CD4-positive, alpha-beta T cell treated with Interleukin-4 for 1 hour (primary cell): ENCODE data around the gene NLRP5.
"Not testable (repeated sequence)": the region's sequence is repeated elsewhere in the genome, so short reads cannot be mapped to it uniquely, and the experiment has no call there.

Source experiments
- DNase-seq, 2 donors: peaks; one replicate each; pipeline ENCODE4 v3.0.0-alpha.2; 2020 to 2022

Gene NLRP5

DNA sequence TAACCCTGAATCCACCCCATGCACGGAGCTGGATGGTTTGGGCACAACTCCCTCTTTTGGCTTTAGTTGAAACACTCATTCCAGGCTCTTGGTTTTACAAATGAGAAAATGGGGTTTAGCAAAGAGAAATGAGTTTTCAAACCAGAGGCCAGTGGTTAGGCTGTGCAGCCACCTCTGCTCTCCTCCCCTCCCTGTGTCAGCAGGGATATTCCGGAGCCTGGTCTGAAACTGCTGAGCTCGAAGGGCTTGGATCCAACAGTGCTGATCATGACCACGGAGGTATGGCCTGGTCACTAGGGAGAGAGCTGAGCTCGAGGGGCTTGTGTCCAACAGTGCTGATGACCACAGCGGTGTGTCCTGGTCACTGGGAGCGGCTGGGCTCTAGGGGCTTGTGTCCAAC is 93.0 kb downstream of the NLRP5 start:
- no peak for DNase-seq

DNA sequence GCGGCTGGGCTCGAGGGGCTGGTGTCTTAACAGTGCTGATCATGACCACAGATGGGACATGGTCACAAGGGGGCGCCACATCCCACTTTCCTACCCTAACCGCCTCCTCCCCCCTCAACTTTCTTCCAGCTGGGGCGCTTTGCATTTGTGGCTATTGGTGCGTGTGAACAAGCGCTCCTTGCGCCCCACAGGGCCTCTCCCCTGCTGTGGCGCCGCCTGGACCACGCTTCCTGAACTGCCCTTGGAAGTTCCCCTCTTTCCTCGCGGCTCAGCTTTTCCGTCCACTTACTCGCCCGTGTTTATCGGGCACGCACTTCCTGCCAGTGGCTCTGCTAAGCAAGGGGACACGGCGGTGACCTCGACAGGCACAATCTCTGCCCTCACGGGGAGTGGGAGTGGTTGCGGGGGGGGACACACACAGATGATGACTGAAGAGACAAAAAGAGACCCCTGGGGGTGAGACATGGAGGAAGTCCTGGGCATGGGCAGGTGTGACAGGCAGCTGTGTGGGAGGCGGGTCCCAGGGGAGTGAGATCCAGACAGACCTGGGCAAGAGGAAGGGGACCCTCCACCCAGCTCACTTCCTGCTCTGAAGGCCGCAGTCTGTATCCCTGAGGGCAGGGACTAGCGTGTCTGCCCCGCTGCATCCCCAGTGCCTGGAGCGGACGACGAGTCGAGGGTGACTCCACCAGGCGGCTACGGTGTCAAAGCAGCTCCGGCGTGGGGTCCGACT is 94.3 kb downstream of the NLRP5 start:
- DNase-seq: peak; percentile 70 to 74

DNA sequence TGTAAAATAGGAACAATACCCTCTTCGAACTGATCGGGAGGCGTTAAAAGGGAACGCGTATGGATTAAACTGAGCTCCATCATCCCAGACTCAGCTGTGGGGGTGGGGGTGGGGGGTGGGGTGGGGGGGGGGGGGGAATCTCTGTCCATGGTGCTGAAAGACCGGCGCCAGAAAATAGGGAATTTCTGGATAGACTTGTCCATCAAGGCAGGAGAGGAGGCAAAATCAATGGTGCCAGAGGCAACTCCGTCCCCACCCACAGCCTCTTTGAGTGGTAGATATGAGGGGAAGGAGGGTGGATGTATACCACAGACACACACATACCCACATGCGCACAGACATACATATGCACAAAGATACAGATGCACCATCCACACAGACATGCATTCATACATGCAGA is 97.1 kb downstream of the NLRP5 start:
- no peak for DNase-seq

DNA sequence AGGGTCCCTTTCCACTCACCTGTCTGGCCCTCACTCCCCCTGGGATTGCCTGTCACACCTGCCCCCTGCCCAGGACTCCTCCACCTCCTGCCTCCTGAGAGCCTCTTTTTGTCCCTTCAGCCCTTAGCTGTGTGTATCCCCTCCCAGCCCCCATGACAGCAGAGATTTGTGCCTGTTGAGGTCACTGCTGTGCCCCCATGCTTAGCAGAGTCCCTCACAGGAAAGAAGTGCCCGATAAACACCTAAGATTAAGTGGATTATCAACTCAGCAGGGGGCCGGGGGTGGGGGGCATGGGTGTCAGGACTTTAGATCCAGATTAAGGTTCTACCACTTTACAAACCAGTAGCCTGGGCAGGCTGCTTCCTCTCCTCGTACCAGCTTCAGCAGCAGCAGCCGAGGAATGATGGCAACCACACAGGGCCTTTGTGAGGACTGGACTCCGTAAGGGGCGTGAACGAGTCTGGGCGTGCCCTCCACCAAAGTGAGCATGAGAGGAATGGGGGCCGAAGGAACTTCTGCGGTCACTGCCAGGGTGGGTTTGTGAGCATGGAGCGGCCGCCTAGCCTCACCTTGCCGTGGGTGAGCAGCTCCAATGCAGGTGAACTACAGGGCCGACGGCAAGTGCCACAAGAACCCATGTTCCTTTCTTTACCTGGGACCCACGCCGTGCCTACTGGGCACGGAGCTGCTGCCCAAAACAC is 98.4 kb downstream of the NLRP5 start:
- no peak for DNase-seq

DNA sequence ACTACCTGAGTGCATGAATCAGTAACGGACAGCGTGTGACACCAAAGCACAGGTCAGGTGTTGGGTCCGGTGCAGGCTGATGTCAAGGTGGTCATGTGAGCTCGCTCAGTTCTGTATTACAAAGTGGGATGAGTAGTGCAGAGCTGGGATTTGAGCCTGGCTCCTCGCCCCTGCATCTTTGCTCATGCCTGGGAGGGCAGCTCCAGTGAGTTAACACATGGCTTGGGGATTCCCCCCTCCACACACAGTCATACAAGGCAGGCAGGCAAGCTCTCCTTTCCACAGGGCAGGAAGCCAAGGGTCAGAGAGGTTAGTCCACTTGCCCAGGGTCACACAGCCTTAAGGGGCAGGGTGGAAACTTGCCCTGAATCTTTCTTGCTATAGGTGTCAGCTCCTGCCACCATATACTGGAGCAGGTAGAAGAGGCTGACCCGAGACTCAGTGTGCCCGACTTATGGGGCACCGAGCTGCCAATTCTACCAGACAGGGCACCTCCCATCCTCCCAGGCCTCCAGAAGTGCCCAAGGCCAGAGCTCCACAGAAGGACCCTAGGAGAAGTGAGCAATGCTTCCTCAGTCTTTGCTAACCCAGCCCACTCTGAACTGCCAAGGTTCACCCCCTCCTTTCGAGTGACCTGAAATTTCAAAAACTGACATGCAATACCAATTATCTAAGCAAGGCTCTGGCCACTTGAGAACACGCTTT is 99.1 kb downstream of the NLRP5 start:
- DNase-seq: no peak

DNA sequence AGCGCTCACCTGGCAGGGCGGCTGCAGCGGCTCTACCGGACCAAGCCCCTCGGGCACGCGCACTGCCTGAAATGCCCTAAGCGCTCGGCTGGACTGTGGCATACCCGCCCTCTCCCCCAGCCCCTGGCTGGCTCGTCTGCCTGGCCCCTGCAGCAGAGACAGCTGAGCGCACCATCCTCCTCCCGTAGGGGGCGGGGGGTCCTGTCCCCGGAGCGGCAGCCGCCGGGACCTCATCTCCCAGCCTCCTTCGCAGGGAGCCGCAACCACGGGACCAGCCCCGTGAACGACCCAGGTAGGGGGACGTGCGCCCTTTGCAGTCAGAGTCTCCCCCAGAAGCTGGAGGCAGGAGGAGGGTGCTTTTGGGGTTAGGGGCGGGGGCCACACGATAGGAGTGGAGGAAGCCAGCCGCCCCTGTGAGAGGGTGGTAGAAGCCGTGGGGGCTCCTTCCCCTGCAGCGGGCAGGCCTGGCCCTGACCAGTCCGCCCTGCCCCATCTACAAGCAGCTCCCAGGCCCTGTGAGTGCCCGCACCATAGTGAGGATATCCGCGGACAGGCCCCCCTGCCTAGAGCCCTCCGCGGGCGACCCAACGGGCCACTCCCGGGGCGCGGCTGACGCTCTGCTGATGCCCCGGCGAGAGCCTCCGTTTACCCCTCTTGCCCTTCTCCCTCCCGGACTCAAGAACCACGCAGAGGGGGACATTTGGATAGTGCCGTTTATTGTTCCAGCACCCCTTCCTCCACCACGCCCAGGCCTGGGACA is 100.3 kb downstream of the NLRP5 start:
- DNase-seq: no peak

DNA sequence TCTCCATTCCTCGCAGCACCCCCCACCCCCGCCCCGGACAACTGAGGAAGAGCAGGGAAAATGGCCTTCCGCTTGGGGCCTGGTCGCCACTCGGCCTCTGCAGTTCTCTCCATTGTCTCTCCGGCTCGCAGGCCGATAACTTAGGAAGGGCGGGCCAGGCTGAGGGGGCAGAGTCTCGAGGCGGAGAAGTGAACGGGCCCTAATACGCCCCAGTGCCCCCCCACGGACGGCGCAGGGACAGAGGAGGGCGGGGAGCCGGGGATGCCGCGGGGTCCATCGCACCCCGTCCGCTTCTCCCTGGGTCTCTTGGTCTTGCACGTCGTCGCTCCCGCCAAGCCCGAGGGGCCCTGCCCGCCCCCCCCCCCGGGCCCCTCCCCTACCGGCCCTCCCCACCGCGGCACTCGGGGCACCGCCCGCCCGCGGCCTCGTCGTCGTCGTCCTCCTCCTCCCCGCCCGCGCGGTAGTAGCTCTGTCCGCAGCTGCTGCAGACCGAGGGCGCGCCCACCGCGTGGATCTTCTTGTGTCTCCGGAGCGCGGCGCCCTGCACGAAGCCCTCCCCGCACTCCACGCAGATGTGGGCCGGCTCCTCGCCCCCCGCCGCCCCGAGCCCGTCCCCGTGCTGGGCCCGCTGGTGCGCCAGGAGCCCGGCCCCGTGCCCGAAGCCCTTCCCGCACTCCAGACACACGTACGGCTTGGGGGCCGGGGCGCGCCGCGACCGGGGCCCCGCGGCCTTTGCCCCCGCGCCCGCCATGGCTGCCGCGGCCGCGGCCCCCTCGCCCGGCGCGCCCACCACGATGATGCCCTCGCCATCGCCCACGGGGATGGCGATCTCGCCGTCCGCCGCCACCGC is 101.3 kb downstream of the NLRP5 start:
- no peak for DNase-seq

DNA sequence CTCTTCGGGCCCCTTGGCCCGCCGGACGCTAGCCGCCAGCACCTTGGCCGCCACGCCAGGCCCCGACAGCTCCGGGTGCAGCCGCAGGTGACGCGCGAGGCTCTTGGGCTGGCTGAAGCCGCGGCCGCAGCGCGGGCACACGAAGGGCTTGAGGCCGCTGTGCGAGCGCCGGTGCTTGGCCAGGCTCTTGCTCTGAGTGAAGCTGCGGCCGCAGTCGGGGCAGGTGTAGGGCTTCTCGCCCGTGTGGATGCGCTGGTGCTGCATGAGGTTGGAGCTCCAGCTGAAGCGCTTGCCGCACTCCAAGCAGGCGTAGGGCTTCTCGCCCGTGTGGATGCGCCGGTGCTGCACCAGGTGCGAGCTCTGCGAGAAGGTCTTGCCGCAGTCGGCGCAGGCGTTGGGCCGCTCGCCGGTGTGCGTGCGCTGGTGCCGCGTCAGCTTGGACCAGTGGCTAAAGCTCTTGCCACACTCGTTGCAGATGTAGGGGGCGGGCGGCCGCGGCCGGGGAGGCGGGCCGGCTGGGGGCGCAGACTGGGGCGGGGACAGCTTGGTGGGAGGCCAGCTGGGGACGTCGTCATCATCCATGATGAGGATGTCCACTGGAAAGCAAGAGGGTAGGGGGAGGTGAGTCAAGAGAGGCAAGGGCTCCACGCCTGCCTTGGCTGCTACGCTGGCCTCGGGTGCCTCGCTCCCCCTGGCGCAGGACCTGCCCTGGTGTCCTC is 102.1 kb downstream of the NLRP5 start:
- no peak for DNase-seq

DNA sequence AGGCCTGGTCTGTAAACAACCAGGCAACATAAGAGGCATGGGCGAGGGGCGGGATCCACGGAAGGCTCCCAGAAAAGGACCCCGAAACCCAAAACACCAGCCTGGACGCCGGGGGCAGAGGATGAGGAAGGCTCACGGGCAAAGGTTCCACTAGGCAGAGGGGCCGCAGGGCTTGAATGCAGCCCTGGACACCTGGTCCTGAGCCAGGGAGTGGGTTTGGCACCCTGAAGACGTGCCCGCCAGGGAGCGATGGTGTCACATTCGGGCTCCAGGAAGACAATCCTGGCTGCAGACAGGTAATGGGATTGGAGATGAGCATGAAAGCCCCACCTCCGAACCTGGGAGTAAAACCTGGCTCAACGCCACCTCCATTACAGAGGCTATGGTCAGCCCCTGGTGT is 102.8 kb downstream of the NLRP5 start:
- no peak for DNase-seq

DNA sequence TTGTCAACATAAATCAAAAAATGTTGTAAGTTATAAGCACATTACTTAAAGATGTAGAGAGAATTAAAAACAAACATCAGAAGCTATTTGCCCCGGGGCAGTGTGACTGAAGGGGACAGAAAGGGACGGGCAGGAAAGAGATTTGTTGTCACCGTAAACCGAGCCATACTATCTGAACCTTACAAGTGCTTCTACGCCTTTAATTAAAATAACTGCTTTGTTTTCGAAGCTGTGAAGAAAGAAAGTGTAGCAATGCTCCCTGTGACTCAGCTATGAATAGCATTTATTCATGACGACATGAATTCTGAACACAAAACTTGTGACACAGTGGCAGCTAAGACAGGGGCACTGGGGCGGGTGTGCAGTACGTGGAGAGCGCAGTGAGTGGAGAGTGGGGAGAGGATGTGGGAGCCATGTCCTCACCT is 104.5 kb downstream of the NLRP5 start:
- no peak for DNase-seq

DNA sequence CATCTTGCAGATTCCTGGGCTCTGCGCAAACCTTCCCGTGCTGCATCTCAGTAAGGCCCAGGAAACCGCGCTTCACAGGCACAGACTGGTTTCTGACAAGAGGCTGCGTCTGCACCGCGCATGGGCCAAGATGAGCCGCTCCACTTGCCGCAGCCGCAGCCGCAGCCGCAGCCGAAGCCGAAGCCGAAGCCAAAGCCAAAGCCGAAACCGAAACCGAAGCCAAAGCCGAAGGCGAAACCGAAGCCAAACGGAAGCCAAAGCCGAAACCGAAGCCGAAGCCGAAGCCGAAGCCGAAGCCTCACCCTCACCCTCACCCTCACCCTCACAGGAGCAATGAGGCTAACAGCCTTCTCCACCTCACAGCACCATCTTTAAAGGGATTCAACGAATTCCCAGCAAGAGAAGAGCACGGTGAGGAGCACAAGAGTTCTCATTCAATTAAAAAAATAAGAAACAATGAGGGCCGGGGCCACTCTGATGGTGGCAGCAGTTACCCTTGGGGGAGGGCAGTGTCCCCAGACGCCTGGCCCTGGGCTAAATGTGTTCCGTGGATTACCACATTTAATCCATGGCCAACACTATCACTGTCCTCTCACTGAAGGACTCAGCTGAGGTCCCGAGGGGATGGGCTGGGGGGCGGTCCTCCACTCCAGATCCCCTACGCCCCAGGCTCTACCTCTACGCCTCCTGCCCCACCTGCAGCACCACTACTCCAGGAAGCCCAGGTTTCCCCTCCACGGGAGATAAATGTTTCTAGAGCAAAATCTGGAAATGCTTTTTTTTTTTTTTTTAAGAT is 105.4 kb downstream of the NLRP5 start:
- DNase-seq: peak in 1 of 2 donors; percentile 39

DNA sequence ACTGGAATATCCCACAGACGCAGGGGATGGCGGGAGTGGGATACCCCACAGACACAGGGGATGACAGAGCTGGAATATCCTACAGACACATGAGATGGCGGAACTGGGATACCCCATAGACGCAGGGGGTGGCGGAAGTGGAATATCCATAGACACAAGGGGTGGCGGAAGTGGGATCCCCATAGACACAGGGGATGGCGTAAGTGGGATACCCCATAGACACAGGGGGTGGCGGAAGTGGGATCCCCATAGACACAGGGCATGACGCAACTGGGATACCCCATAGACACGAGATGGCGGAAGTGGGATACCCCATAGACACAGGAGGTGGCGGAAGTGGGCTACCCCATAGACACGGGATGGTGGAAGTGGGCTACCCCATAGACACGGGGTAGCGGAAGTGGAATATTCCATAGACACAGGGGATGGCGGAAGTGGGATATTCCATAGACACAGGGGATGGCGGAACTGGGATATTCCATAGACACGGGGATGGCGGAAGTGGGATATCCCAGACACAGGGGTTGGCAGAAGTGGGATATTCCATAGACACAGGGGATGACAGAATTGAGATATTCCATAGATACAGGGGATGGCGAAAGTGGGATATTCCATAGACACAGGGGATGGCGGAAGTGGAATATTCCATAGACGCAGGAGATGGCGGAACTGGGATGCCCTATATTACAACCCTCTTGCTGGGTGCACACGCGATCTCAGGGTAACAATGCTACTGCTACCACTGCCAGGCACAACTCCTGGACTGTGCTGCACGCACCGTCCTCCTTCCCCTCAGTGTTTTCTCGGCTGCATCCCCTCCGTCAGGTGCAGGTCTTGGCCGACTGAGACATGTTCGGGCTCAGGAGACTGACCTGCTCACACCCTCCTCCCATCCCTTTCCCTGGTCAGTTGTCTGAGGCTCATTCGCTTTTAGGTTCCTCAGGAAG is 106.4 kb downstream of the NLRP5 start:
- no peak for DNase-seq

DNA sequence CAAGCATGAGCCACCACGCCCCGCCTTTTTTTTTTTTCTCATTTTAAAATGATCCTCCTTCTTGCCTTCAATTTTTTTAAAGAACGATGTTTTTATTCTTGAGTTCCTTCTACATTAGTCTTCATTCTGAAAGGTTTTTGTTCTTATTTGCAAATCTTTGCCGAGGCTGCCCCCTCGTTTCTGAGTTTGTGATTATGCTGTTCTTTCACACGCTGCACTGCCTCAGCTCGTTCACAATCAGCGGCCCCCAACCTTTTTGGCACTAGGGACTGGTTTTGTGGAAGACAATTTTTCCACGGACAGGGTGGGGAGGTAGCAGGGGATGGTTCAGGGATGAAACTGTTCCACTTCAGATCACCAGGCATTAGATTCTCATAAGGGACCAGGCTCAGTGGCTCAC is 107.9 kb downstream of the NLRP5 start:
- no peak for DNase-seq

DNA sequence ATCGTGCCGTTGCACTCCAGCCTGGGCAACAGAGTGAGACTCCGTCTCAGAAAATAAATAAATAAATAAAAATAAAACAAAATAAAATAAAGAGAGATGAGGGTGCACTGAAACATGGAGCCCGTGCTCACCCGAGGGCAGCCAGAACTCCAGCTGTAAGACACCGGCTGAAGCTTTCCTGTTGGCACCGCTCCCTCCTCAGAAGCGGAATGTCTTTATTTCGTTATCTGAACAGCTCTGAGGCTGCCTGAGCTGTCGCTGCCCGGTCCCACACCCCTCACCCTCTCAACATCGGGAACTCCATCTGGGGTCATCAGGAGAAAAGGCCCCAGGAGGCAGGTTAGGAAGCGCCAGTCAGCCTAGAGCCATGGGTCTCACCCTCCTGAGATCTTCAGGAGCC is 110.1 kb downstream of the NLRP5 start:
- DNase-seq: no peak

DNA sequence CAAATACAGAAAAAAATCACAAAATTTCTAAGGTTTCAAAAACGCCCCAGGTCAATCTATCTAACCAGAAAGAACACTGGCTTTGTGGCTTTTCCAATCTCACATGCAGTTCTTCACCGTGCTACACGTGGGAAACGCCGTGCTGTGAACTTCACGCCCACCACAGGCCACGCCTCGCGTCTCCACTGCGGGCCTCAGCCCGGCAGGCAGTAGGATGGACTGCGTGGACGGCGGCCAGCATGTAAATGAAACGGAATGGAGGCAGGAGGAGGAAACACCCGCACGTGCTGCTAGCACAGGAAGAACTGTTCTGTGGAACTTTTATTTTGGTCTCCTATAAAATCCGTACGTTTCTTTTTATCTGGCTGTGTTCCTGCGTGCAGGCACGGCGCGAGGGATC is 110.7 kb downstream of the NLRP5 start:
- no peak for DNase-seq

DNA sequence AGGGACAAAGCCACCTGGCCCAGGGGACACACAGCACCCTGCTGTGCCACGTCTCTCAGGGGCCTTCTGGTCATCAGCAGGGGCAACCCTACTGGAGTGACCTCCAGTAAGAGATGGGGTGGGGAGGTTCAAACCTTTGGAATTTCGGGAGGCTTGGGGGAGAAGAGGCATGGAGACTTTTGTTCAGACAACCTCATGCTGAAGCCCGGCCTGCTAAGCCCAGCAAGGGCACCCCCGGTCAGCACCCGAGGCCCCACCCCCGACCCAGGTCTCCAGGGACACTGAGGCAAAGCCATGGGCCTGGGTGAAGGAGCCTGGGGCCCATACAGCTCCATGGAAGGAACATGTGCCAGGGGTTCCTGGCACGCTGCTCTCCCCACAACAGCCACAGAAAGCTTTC is 111.2 kb downstream of the NLRP5 start:
- no peak for DNase-seq

DNA sequence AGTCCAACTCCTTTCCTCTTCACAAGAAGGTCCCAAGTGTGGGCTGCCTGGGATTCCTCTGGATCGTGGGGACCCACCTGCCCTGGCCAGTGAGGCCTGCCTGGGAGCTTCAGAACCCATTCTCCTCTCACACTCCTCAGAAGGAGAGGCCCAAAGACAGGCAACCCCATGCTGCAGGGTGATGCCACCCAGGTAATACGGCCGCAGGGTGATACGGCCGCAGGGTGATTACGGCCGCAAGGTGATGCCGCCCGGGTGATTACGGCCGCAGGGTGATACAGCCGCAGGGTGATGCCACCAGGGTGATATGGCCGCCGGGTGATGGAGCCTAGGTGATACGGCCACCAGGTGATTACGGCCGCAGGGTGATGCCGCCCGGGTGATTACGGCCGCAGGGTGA is 111.7 kb downstream of the NLRP5 start:
- DNase-seq: not testable (repeated sequence)

DNA sequence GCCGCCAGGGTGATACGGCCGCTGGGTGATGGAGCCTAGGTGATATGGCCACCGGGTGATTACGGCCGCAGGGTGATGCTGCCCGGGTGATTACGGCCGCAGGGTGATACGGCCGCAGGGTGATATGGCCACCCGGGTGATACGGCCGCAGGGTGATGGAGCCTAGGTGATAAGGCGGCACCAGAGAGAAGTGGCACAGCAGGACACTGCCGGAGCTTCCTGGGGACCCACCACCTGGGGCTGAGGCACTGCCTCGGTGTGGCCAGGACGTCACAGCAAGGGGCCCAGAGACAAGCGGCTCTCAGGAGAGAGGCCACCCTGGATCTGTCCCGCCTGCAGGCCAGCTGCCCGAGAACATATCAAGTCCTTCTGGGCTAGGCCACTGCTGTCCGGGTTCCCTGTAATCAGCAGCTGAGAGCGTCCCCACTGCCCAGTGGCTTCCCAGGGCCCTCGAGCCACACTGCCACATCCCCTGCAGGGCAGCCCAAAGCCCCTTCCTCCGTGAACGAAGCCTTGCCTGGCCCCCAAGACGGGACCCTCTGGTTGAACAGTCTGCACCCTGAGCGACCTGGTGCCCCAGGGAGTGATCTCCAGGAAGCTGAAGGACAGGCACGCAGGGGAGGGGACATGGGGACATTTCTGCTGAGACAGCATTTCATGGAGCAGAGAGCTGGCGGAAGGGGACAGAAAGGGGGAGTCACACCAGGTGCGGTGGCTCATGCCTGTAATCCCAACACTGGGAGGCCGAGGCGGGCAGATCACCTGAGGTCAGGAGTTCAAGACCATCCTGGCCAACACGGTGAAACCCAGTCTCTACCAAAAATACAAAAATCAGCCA is 112.4 kb downstream of the NLRP5 start:
- no peak for DNase-seq
